HG02981 (cell line): ENCODE measurements around the gene PCCA.
"Not testable (repeated sequence)": the region's sequence is repeated elsewhere in the genome, so short reads cannot be mapped to it uniquely, and the experiment has no call there.

Source experiments
- ATAC-seq: cut with Tn5 transposase; IDR thresholded peaks from one replicate; pipeline ENCODE4 v1.9.1; 2021; ENCODE audit warnings: mild to moderate bottlenecking, moderate library complexity; ENCODE audit not compliant: unreplicated experiment

The PCCA gene

GRCh38 chr13:100184095-100184494 is 95.2 kb downstream of the PCCA start:
- ATAC-seq = no peak

GRCh38 chr13:100195568-100195967 is 106.7 kb downstream of the PCCA start:
- ATAC-seq = no peak

DNA sequence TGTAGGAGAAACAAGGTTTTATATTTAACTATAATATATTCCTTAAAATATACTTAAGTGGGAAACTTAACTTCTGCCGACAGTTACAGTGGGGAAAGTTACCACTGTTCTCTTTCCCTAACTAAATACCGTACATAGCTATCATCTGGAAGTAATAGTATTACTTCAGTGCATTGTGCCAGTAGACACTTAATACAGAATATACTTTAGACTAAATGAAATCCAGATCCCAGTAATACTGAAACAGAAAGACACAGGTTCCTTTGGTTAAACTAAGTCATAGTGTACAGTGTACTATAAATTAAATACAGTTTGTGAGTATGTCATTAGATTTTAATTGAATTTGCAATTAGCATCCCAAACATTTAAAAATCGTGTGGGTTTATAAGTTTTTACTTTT is 107.5 kb downstream of the PCCA start:
- ATAC-seq = no peak

- ATAC-seq = no peak
Measured at GRCh38 chr13:100197116-100197515, 108.2 kb downstream of the PCCA start.

GRCh38 chr13:100197591-100198365 is 108.9 kb downstream of the PCCA start:
- no peak for ATAC-seq

DNA sequence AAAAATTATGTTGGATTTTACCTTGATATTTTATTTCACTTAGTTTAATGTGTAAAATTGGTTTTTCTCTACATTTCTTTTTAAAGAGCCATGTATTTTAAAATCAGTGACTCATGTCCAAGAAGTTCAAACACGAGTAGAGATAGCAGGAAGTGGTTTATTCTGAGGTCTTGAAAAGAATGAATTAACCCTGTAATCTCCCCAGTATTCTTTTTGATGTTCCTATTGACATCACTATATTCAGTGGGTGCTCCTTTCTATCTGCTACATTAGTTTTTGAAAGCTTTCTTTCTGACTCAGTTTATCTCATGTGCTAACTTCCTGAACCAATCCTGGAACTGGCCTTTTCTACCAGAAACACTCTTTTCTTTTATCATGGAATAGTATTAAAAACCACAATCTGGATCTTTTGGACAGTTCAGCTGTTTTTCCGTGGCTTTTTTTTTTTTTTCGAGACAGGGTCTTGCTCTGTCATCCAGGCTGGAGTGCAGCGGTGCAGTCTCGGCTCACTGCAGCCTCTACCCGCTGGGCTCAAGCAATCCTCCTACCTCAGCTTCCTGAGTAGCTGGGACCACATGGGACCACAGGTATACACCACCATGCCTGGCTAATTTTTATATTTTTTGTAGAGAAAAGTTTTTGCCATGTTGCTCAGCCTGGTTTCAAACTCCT is 114.9 kb downstream of the PCCA start:
- ATAC-seq = peak; percentile 85

DNA sequence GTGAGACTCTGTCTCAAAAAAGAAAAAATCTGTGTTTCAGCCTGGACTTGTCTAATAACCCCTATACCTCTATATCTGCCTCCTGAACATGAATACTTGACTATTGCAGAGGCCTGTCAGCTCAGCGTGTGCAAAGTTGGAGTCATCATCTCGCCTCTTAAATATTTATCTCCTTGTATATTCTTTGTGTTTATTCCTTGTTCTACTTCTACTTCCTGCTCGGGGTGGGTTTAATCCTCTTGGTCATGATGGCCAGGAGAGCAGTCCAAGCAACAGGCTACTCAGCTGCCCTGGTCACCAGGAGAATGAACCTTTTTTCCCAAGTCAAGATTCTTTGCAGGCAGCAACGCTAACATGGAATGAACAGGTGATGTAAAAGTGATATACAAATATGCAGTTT is 119.1 kb downstream of the PCCA start:
- no peak for ATAC-seq

- no peak for ATAC-seq
Measured at GRCh38 chr13:100208626-100209025, 119.7 kb downstream of the PCCA start.

DNA sequence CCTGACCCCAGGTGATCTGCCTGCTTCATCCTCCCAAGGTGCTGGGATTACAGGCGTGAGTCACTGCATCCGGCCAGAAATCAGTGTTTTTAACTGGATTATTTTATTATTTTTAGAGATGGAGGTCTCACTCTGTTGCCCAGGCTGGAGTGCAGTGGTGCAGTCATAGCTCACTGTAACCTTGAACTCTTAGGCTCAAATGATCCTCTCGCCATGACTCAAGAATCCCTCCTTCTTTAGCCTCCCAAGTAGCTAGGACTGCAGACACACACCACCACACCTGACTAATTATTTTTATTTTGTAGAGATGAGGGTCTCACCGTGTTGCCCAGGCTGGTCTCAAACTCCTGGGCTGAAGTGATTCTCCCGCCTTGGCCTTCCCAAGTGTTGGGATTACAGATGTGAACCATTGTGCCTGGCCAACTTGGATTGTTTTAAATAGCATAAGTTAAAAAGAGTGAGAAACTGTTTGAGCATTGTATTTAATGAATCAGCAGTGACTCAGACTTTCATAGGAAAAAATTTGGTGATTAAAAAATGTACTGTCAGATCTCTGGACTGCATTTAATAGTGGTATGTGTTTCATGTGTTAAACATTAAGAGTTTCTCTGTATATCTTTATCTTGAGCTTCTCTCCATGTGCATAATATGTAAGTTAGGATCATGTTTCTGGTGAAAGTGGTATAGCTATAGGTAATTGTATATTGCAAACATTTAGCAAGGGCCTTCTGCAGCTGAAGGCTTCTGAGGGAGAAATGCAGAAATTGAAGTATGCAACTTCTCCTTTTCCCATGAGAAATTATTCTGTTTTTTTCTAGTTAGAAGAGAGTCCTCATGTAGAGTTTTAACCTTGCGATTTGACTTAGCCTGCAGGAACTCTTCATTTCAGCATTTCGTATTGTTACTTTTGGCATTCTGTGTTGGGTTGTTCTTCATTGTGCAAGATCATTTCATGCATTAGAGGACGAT is 121.2 kb downstream of the PCCA start:
- no peak for ATAC-seq

- ATAC-seq = no peak
Measured at GRCh38 chr13:100211016-100211710, 122.3 kb downstream of the PCCA start.

GRCh38 chr13:100212904-100213553 is 124.1 kb downstream of the PCCA start:
- ATAC-seq = no peak

DNA sequence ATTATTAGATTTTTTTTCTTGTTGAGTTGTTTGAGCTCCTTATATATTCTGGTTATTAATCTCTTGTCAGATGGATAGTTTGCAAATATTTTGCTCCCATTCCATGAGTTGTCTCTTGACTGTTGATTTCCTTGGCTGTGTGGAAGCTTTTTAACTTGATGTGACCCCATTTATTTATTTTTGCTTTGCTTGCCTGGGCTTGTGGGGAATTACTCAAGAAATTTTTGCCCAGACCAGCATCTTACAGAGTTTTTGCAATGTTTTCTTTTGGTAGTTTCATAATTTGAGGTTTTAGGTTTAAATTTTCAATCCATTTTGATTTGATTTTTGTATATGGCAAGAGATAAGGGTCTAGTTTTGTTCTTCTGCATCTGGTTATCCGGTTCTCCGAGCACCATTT is 124.7 kb downstream of the PCCA start:
- no peak for ATAC-seq

DNA sequence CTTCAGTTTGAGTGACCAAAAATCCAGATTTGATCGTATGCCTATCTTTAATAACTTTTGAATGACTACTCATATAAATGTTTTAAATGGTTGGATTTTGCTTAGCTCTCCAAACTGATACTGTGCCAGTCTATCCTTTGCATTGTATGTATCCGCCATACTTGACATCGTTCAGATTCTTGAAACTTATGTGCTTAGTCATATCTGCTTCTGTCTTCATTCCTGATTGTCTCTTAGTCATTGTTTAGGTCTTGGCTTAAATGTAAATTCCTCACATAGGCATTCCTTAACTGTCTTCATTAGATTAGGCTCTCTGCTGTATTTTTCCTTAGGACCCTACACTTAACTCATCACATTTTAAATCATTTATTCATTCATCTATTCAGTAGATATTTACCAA is 126.0 kb downstream of the PCCA start:
- no peak for ATAC-seq

DNA sequence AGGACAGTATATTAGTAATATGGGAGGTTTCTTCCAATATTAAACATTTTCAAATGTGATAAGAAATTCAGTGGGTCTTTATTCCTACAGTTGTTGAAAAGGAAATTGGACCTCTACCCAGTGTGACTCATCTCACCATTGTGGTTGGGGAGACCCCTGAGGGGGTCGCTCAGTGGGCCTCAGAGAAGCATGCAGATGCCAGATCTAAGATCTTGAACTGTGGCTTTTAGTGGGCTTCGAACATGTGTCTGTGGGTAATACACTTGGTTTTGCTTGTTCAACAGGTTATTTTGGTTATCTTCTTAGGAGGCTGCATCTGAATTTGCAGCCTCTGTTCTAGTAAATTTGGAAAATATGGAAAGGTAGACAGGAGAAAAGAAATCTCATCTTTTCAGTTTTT is 132.3 kb downstream of the PCCA start:
- no peak for ATAC-seq

GRCh38 chr13:100223966-100224530 is 135.2 kb downstream of the PCCA start:
- not testable (repeated sequence) for ATAC-seq

GRCh38 chr13:100229603-100230002 is 140.7 kb downstream of the PCCA start:
- no peak for ATAC-seq

- no peak for ATAC-seq
Measured at GRCh38 chr13:100230769-100231149, 141.9 kb downstream of the PCCA start.

DNA sequence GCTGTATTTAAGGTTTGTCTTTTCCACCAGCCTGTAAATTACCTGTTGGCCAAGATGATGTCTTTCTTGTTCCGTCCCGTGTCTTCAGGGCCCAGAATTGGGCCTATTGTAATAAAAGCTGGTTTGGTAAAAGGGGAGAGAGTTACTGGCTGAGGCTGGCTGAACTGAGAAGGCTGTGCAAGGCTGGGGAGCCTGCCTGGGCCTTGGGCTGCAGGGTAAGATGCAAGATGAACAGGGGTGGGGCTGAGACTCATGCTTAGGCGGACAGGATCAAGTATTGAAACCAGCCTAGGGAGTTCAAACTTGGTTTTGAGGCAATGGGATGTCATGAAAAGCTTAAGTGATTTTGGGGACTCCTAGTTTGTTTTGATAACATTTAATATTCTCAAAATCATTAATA is 142.3 kb downstream of the PCCA start:
- ATAC-seq = no peak

- no peak for ATAC-seq
Measured at GRCh38 chr13:100234006-100234405, 145.1 kb downstream of the PCCA start.

DNA sequence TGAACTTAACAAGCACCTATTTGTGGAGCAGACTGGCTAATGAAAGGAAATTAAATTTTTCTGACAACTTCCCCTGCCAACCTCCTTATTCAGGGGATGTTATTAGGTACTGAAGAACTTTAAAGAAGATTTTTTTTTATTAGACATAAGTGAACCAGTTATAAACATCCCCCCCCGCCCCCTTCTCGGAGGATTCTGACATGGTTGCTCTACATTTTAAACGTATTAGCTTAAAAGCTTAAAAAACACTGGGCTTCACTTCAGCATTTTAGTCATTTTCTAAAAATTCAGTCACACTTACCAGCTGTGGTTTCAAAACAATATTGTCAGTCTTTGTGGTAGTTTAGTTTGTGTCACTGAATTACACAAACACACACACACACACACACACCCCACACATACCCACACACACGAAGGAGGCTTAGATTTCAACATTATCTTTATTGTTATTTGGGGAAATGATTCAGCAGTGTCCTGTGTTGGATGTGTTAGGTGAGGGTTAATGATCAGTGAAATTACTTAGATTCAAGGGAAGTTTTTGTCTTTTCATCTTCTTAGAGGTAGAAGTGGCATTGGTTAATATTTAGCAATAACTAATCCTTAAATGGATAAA is 145.7 kb downstream of the PCCA start:
- no peak for ATAC-seq
